AG04450 (cell line): ENCODE data around the gene MAP2. TPM values are rescaled to one million over a fixed set of nuclear protein-coding genes. Genes with fewer than 3 reads are reported as not detected.

Source experiments
- CTCF ChIA-PET: fragments of 300-600, 350-600 bp; formaldehyde crosslinking; extraction: SDS; loops from one replicate; lab custom pipeline; 2022; ENCODE audit warnings: antibody characterized with exemption, inconsistent platforms; lab: Charles Lee
- POLR2A ChIA-PET: fragments of 350-600 bp; formaldehyde crosslinking; extraction: SDS; loops from one replicate; lab custom pipeline; 2021; ENCODE audit warnings: antibody characterized with exemption, inconsistent platforms; lab: Yijun Ruan, JAX
- DNase-seq: peaks from one replicate; pipeline ENCODE4 v3.0.0-alpha.2; 2011; ENCODE audit warnings: low read depth, low spot score
- H3K27ac ChIP-seq: one replicate; pipeline ENCODE4 v1.5.1; 2012; ENCODE audit warnings: low read depth, low read length, control low read depth
- H3K27me3 ChIP-seq: one replicate; pipeline ENCODE4 v1.6.0; 2012; ENCODE audit warnings: low read length; ENCODE audit not compliant: control insufficient read depth, insufficient read depth
- H3K4me3 ChIP-seq: 2 replicates; pipeline ENCODE4 v1.5.1; 2011; ENCODE audit warnings: mild to moderate bottlenecking, low read depth, low read length, control low read depth
- H3K9me3 ChIP-seq: 2 replicates; pipeline ENCODE4 v1.5.1; 2012; ENCODE audit warnings: low read length; ENCODE audit not compliant: control insufficient read depth, insufficient read depth
- polyA plus RNA-seq: library from polyadenylated mRNA; depleted of rRNA; stranded (reverse); fragments of >200 nt; gene quantifications from 2 replicates; pipeline ENCODE4 v1.2.3, GENCODE V29; 2011
- TF ChIP-seq, protein P1 (sequence below): IDR thresholded peaks from 2 replicates; pipeline ENCODE4 v1.5.1; 2011; ENCODE audit warnings: low read depth, low read length, control low read depth, inconsistent platforms

MAP2 gene
- polyA plus RNA-seq, 1 experiment, result 0.69 TPM

DNA sequence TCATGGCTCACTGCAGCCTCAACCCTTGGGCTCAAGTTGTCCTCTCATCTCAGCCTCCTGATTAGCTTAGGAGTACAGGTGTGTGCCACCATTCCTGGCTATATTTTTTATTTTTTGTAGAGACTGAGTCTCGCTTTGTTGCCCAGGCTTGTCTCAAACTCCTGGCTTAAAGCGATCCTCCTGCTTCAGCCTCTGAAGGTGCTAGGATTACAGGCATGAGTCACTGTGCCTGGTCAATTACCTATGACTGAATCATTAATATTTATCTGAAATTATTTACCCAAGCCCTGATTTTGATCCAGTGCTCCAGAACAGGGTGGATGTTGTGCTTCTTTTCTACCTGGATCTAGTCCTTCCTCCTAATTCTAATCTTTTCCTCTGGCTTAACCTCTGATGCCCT is 87.8 kb downstream of the MAP2 start:
- TF ChIP-seq, protein P1, sequence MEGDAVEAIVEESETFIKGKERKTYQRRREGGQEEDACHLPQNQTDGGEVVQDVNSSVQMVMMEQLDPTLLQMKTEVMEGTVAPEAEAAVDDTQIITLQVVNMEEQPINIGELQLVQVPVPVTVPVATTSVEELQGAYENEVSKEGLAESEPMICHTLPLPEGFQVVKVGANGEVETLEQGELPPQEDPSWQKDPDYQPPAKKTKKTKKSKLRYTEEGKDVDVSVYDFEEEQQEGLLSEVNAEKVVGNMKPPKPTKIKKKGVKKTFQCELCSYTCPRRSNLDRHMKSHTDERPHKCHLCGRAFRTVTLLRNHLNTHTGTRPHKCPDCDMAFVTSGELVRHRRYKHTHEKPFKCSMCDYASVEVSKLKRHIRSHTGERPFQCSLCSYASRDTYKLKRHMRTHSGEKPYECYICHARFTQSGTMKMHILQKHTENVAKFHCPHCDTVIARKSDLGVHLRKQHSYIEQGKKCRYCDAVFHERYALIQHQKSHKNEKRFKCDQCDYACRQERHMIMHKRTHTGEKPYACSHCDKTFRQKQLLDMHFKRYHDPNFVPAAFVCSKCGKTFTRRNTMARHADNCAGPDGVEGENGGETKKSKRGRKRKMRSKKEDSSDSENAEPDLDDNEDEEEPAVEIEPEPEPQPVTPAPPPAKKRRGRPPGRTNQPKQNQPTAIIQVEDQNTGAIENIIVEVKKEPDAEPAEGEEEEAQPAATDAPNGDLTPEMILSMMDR, result no peak
- no peaks in the 10 kb centered on the region for H3K27me3 ChIP-seq
- H3K4me3 ChIP-seq, result no peak overlapping the region
- ChIA-PET CTCF (interaction anchor here (0.6 kb wide), 1 partner anchor 83 kb away, joined by 3 read pairs; no protein-coding TSS in a partner anchor), POLR2A (no interaction called here)
- DNase-seq, result no peak
- no peak overlapping the region for H3K27ac ChIP-seq
- H3K9me3 ChIP-seq, result no peaks in the 10 kb centered on the region

DNA sequence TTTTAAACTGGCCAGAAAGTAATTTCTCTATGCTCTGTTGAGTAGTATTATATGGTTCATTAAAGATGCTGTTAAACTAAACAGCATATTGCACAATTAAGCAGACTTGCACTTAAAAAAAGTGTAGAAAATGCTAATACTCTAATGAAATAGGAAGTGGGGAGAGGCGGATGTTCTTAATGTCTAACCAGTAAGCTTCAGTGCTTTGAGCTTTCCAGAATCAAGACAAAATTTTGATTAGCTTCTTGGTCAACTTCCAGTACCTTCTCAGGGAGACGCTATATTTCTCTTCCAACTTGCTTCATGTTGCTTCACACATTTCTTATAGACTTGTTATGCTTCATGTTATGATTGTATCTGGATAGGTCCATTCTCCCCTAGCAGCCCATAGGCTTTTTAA is 89.1 kb downstream of the MAP2 start:
- Histone ChIP-seq H3K9me3 (no peaks in the 10 kb centered on the region), H3K27me3 (no peaks in the 10 kb centered on the region), H3K4me3 (no peak overlapping the region), H3K27ac (no peak overlapping the region)
- DNase-seq, result no peak
- TF ChIP-seq, protein P1, result no peak
- POLR2A ChIA-PET, result no interaction called here
- CTCF ChIA-PET, result interaction anchor here (0.6 to 1.0 kb wide), 2 partner anchors 10 to 1478 kb away, joined by 3 read pairs; no protein-coding TSS in a partner anchor

DNA sequence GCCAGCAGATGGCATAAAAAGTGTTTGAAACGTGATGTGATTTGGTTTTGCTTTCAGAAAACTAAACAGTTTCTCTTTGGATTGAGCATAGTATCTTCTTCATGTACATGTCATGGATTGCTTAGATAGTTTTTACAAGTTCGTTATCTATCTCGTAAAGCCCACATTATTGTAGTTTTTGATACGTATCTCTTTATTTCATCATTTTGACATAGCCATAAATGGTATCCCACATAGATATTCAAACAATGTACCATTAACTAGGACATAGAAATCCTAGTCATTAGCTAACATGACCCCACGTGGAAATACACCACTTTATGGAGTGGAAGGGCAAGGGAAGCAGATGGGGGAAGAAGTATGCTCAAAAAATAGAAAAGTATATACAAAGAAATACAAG is 93.6 kb downstream of the MAP2 start:
- DNase-seq, result no peak
- POLR2A ChIA-PET, result no interaction called here
- Histone ChIP-seq H3K27me3 (no peaks in the 10 kb centered on the region), H3K27ac (no peak overlapping the region), H3K9me3 (no peaks in the 10 kb centered on the region), H3K4me3 (no peak overlapping the region)
- CTCF ChIA-PET, result no interaction called here
- TF ChIP-seq, protein P1, result no peak

DNA sequence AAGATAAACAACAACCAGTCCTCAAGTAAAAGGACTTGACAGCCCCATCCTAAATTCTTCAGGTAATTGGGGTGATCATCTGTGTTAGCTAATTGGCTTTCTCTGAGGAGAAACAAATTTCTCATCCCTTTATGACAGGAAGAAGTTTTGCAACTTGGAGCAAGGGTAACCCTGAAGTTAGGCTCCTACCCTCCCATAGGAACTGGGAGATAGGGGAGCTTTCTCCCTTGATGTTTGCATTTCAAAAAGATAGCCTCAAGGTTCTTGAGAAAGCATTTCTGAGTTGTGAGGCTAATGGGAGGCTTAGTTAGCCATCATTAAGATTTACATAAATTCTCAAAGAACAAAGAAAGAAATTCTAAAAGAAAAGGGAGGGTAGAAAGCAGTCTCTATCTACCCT is 95.4 kb downstream of the MAP2 start:
- Histone ChIP-seq H3K27ac (no peak overlapping the region), H3K4me3 (no peak overlapping the region), H3K9me3 (no peaks in the 10 kb centered on the region), H3K27me3 (no peaks in the 10 kb centered on the region)
- ChIA-PET POLR2A (no interaction called here), CTCF (no interaction called here)
- TF ChIP-seq, protein P1, result no peak
- DNase-seq, result no peak

DNA sequence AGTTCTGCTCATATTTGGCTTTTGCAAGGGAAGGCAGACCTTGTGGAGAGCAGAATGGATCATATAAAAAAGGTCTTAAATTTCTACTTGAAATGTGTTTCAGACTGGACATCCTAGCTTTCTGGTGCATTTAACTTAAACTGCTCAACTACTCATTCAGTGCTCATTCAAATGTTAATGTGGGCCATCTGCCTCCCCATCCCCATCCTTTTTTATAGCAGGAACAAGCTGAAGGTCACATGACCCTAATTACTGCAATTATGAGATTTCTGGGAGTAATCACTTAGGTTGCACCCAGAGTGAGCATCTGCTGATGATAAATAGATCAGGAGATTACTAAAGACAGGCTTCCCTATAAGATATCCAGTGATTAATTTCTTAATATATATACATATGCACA is 96.1 kb downstream of the MAP2 start:
- ChIA-PET POLR2A (no interaction called here), CTCF (no interaction called here)
- Histone ChIP-seq H3K27ac (no peak overlapping the region), H3K4me3 (no peak overlapping the region), H3K27me3 (no peaks in the 10 kb centered on the region), H3K9me3 (no peaks in the 10 kb centered on the region)
- TF ChIP-seq, protein P1, result no peak
- DNase-seq, result no peak
